ES-I3 (cell line): Measurements from ENCODE around the gene ORAI1.
"Not testable (repeated sequence)": the region's sequence is repeated elsewhere in the genome, so short reads cannot be mapped to it uniquely, and the experiment has no call there.

Experiments
- H3K36me3 ChIP-seq: 2 replicates; pipeline ENCODE4 v1.6.1; 2013; ENCODE audit warnings: mild to moderate bottlenecking, low read length, control low read depth, moderate library complexity; ENCODE audit not compliant: insufficient read depth
- H3K4me1 ChIP-seq: 2 replicates; pipeline ENCODE4 v1.6.1; 2013; ENCODE audit warnings: mild to moderate bottlenecking, control low read depth, low read length; ENCODE audit not compliant: insufficient read depth
- H3K9ac ChIP-seq: 2 replicates; pipeline ENCODE4 v1.6.1; 2013; ENCODE audit warnings: low read depth, mild to moderate bottlenecking, low read length, moderate library complexity
- H3K9me3 ChIP-seq: 2 replicates; pipeline ENCODE4 v1.6.1; 2013; ENCODE audit warnings: mild to moderate bottlenecking, low read length, moderate library complexity; ENCODE audit not compliant: control insufficient read depth, insufficient read depth

ORAI1 gene

GRCh38 chr12:121678305-121678704 is 52.0 kb downstream of the ORAI1 start:
- no peaks in the 10 kb centered on the region for H3K9me3 ChIP-seq
- H3K4me1 ChIP-seq = peaks cover 5% of the 10 kb centered on the region; the same call in 1 of the 2 replicates
- no peaks in the 10 kb centered on the region for H3K36me3 ChIP-seq
- no peak overlapping the region for H3K9ac ChIP-seq

GRCh38 chr12:121678716-121679300 is 52.5 kb downstream of the ORAI1 start:
- Histone ChIP-seq H3K9me3 (no peaks in the 10 kb centered on the region), H3K4me1 (peaks cover 5% of the 10 kb centered on the region; the same call in 1 of the 2 replicates), H3K36me3 (no peaks in the 10 kb centered on the region), H3K9ac (no peak overlapping the region)

GRCh38 chr12:121679661-121680197 is 53.4 kb downstream of the ORAI1 start:
- not testable (repeated sequence) for H3K36me3 ChIP-seq, H3K9me3 ChIP-seq, H3K4me1 ChIP-seq, H3K9ac ChIP-seq

GRCh38 chr12:121688966-121689365 is 62.6 kb downstream of the ORAI1 start:
- H3K36me3 ChIP-seq = no peaks in the 10 kb centered on the region
- no peaks in the 10 kb centered on the region for H3K9me3 ChIP-seq
- H3K4me1 ChIP-seq = no peaks in the 10 kb centered on the region
- H3K9ac ChIP-seq = no peak overlapping the region

GRCh38 chr12:121689430-121689829 is 63.1 kb downstream of the ORAI1 start:
- no peaks in the 10 kb centered on the region for H3K9me3 ChIP-seq
- no peak overlapping the region for H3K9ac ChIP-seq
- H3K4me1 ChIP-seq = no peaks in the 10 kb centered on the region

More at GRCh38 chr12:121689430-121689829, 63.1 kb downstream of the ORAI1 start:
- no peaks in the 10 kb centered on the region for H3K36me3 ChIP-seq
